NCI-H446 treated with DMSO at 0.1 percent for 48 hours (cell line): ENCODE results near the gene SLC43A3.
A peak's percentile ranks its signal among the peaks of the same experiment; 100 is the strongest.
"Not testable (repeated sequence)": the region's sequence is repeated elsewhere in the genome, so short reads cannot be mapped to it uniquely, and the experiment has no call there.

ENCODE experiments used
- DNase-seq: peaks from one replicate; lab custom pipeline; 2025; lab: John Stamatoyannopoulos, UW

Gene SLC43A3

GRCh38 chr11:57405271-57405860 is 21.6 kb downstream of the SLC43A3 start:
- DNase-seq = no peak

GRCh38 chr11:57403802-57404147 is 23.1 kb downstream of the SLC43A3 start:
- DNase-seq = no peak

- not testable (repeated sequence) for DNase-seq
These were observed 23.7 kb downstream of the SLC43A3 start for GRCh38 chr11:57403003-57403801.

- no peak for DNase-seq
These were observed 24.5 kb downstream of the SLC43A3 start for GRCh38 chr11:57402188-57403002.

- DNase-seq = no peak
These were observed 26.8 kb downstream of the SLC43A3 start for GRCh38 chr11:57399972-57400578.

- DNase-seq = no peak
These were observed 27.7 kb downstream of the SLC43A3 start for GRCh38 chr11:57399221-57399620.

GRCh38 chr11:57397394-57397990 is 29.4 kb downstream of the SLC43A3 start:
- no peak for DNase-seq

GRCh38 chr11:57396744-57397143 is 30.2 kb downstream of the SLC43A3 start:
- DNase-seq = no peak

GRCh38 chr11:57395905-57396623 is 30.9 kb downstream of the SLC43A3 start:
- DNase-seq = no peak

GRCh38 chr11:57394203-57394965 is 32.5 kb downstream of the SLC43A3 start:
- DNase-seq = peak; percentile 41

- no peak for DNase-seq
These were observed 34.2 kb downstream of the SLC43A3 start for GRCh38 chr11:57392763-57393105.

- DNase-seq = no peak
These were observed 34.7 kb downstream of the SLC43A3 start for GRCh38 chr11:57392066-57392762.

GRCh38 chr11:57391539-57391938 is 35.4 kb downstream of the SLC43A3 start:
- no peak for DNase-seq

GRCh38 chr11:57391111-57391510 is 35.8 kb downstream of the SLC43A3 start:
- DNase-seq = no peak

GRCh38 chr11:57390535-57390934 is 36.4 kb downstream of the SLC43A3 start, which contains the start of gene PRG2:
Gene PRG2 (minus strand): TSS chr11:57390650. CDS start chr11:57389944, 706 bp downstream.
- DNase-seq = no peak

- no peak for DNase-seq
These were observed 39.5 kb downstream of the SLC43A3 start for GRCh38 chr11:57387289-57388030.

GRCh38 chr11:57386178-57386940 is 40.6 kb downstream of the SLC43A3 start:
- DNase-seq = no peak

GRCh38 chr11:57380975-57381374 is 45.9 kb downstream of the SLC43A3 start, which contains the start of gene PRG3:
Gene PRG3 (minus strand): TSS chr11:57381150. CDS start chr11:57380708, 442 bp downstream.
- DNase-seq = no peak
